GM12878 (cell line): ENCODE results near the gene PLCG2. TPM values are rescaled to one million over a fixed set of nuclear protein-coding genes. Genes with fewer than 3 reads are reported as not detected.

Source experiments
- ATAC-seq: fragments of 200-7000 bp; cut with Tn5 transposase; 3 replicates; pipeline ENCODE4 v1.9.1; 2020; ENCODE audit warnings: mild to moderate bottlenecking, moderate library complexity
- BruUV-seq: library from RNA; stranded (reverse); fragments of 400-500 nt; replicated peaks from 2 replicates; lab custom pipeline; 2021; lab: Mats Ljungman, UMichigan
- CTCF ChIA-PET: fragments of 300-600 bp; sonication (Branson Sonifier 250); formaldehyde crosslinking; extraction: SDS; loops from one replicate; lab custom pipeline; 2021; ENCODE audit warnings: inconsistent platforms; lab: Yijun Ruan, JAX
- POLR2A ChIA-PET: fragments of 350-600 bp; formaldehyde crosslinking; extraction: SDS; loops from one replicate; lab custom pipeline; 2021; ENCODE audit warnings: inconsistent platforms; lab: Charles Lee
- RAD21 ChIA-PET: fragments of 300-600 bp; sonication (Branson Sonifier 250); formaldehyde crosslinking; loops from one replicate; lab custom pipeline; 2023; ENCODE audit warnings: antibody characterized with exemption; ENCODE audit not compliant: unreplicated experiment; lab: Charles Lee
- SMC1A ChIA-PET: fragments of 300-600 bp; sonication (Branson Sonifier 250); formaldehyde crosslinking; loops from one replicate; lab custom pipeline; 2023; ENCODE audit not compliant: unreplicated experiment, uncharacterized antibody; lab: Charles Lee
- DNase-seq: peaks from one replicate; pipeline ENCODE4 v3.0.0-alpha.2; 2011; ENCODE audit warnings: low read depth, low spot score
- FAIRE-seq: peaks from 3 replicates; lab custom pipeline; 2011; peaks lifted over from hg19 to GRCh38; lab: Jason Lieb, UNC
- H2AFZ ChIP-seq: 2 replicates; pipeline ENCODE4 v1.6.0; 2011; ENCODE audit warnings: low read depth, low read length, control low read depth; ENCODE audit not compliant: control insufficient read depth
- H3K27ac ChIP-seq: 2 replicates; pipeline ENCODE4 v1.5.1; 2011; ENCODE audit warnings: control low read depth; ENCODE audit not compliant: control insufficient read depth, insufficient read depth
- H3K27me3 ChIP-seq, 2 experiments: replicated peaks in 1 of 2; 2 replicates each; pipeline versions ENCODE4 v1.6.0 to v1.6.1; 2011; ENCODE audit warnings: low read length in 1 of 2; ENCODE audit not compliant: control insufficient read depth in 2 of 2, insufficient read depth in 2 of 2
- H3K36me3 ChIP-seq, 2 experiments: 2 replicates each; pipeline ENCODE4 v1.5.1; 2011; ENCODE audit warnings: low read length in 1 of 2; ENCODE audit not compliant: control insufficient read depth in 2 of 2, insufficient read depth in 2 of 2
- H3K4me1 ChIP-seq: 2 replicates; pipeline ENCODE4 v1.6.1; 2011; ENCODE audit warnings: mild to moderate bottlenecking, low read length, moderate library complexity, mixed read lengths; ENCODE audit not compliant: control insufficient read depth, insufficient read depth
- H3K4me2 ChIP-seq: 2 replicates; pipeline ENCODE4 v1.6.0; 2011; ENCODE audit warnings: control low read depth; ENCODE audit not compliant: control insufficient read depth, insufficient read depth
- H3K4me3 ChIP-seq: fragments of 200-600 bp; sonication (generic); 2 replicates; pipeline ENCODE4 v1.5.1; 2016
- H3K79me2 ChIP-seq: 2 replicates; pipeline ENCODE4 v1.6.0; 2011; ENCODE audit warnings: low read length; ENCODE audit not compliant: control insufficient read depth, insufficient read depth
- H3K9ac ChIP-seq: 2 replicates; pipeline ENCODE4 v1.8.0; 2011; ENCODE audit warnings: low read length, control low read depth, mixed read lengths; ENCODE audit not compliant: control insufficient read depth, insufficient read depth
- H3K9me3 ChIP-seq: replicated peaks from 3 replicates; pipeline ENCODE4 v1.5.1; 2011; ENCODE audit warnings: mild to moderate bottlenecking, low read length; ENCODE audit not compliant: control insufficient read depth, insufficient read depth
- H4K20me1 ChIP-seq: 2 replicates; pipeline ENCODE4 v1.6.0; 2011; ENCODE audit not compliant: control insufficient read depth, insufficient read depth
- ATF3 ChIP-seq: IDR thresholded peaks from 2 replicates; pipeline ENCODE4 v1.6.1; 2011; ENCODE audit warnings: low read depth, mild to moderate bottlenecking, low read length, moderate library complexity, borderline replicate concordance; ENCODE audit errors: extremely low read depth
- CHD1 ChIP-seq: IDR thresholded peaks from 2 replicates; pipeline ENCODE4 v1.6.1; 2012; ENCODE audit warnings: low read depth, low read length, improper control_type of control experiment
- EP300 ChIP-seq, 2 experiments: fragments of 150-350 bp in 1 of 2; IDR thresholded peaks; 2 replicates each; pipeline ENCODE4 v1.6.1; 2011 to 2012; ENCODE audit warnings: low read depth in 2 of 2, low read length in 2 of 2, borderline replicate concordance in 1 of 2, improper control_type of control experiment in 1 of 2, inconsistent platforms in 1 of 2; ENCODE audit not compliant: control insufficient read depth in 1 of 2
- GATAD2B ChIP-seq: fragments of 450-650 bp; conservative IDR thresholded peaks from 2 replicates; pipeline ENCODE4 v1.6.1; 2017; ENCODE audit warnings: low read depth, mild to moderate bottlenecking, moderate library complexity
- HSF1 ChIP-seq: fragments of 150-350 bp; IDR thresholded peaks from 2 replicates; pipeline ENCODE4 v1.6.1; 2014; ENCODE audit warnings: mild to moderate bottlenecking, low read depth, low read length
- PAX5 ChIP-seq: IDR thresholded peaks from 2 replicates; pipeline ENCODE4 v1.6.1; 2011; ENCODE audit warnings: low read depth, low read length, borderline replicate concordance
- POLR2AphosphoS2 ChIP-seq: IDR thresholded peaks from 2 replicates; pipeline ENCODE4 v1.6.1; 2011; ENCODE audit warnings: low read depth, mild to moderate bottlenecking, low read length, improper control_type of control experiment, moderate library complexity
- TAF1 ChIP-seq: IDR thresholded peaks from 2 replicates; pipeline ENCODE4 v1.6.1; 2011; ENCODE audit warnings: mild to moderate bottlenecking, low read depth, low read length, borderline replicate concordance
- USF1 ChIP-seq: IDR thresholded peaks from 2 replicates; pipeline ENCODE4 v1.6.1; 2011; ENCODE audit warnings: borderline replicate concordance, low read depth, mild to moderate bottlenecking, moderate library complexity, mixed read lengths, low read length; ENCODE audit not compliant: insufficient read depth; ENCODE audit errors: extremely low read length
- whole genome bisulfite sequencing: methylation state at CpG from one replicate; pipeline ENCODE4 v1.1.6; 2016; ENCODE audit warnings: low lambda C conversion rate; ENCODE audit not compliant: insufficient replicate concordance, insufficient coverage; ENCODE audit errors: missing lambda C conversion rate; 5-methylcytosine and 5-hydroxymethylcytosine counted together
- in situ Hi-C: fragments of 300-500 bp; cut with MboI; formaldehyde crosslinking; loops from 9 replicates; pipeline ENCODE4 v1.14.3; 2018; ENCODE audit warnings: mixed read lengths
- intact Hi-C: fragments of 100-400 bp; cut with micrococcal nuclease; formaldehyde crosslinking; loops from one replicate; pipeline ENCODE4 v1.14.2; 2022; ENCODE audit not compliant: unreplicated experiment
- polyA plus RNA-seq, 11 experiments: library from polyadenylated mRNA; depleted of rRNA in 4 of 11; unstranded in 6 of 11; stranded (reverse) in 5 of 11; fragments of >200 nt; fragmentation: Nextera tagmentation in 4 of 11; fragmentation: Illumina TruSeq in 1 of 11; extraction: Ambion mirVana in 4 of 11; extraction: Trizol in 1 of 11; gene quantifications; 1 replicate in 1 of 11; 2 replicates in 10 of 11; pipeline versions ENCODE4 v1.2.1 to v1.2.3, GENCODE V29; 2011 to 2016; ENCODE audit warnings: inconsistent platforms in 2 of 11, missing spikeins in 2 of 11, low read depth in 1 of 11
- total RNA-seq, 4 experiments: library from RNA; depleted of rRNA in 3 of 4; stranded (reverse); fragments of >200 nt in 3 of 4; fragmentation: Illumina TruSeq in 1 of 4; extraction: Trizol in 1 of 4; gene quantifications; 2 replicates each; pipeline versions ENCODE4 v1.2.1 to v1.2.3, GENCODE V29; 2013 to 2021

The PLCG2 gene
- total and polyA plus RNA-seq, 10 of the 15 experiments (the other 5 are each of a cell fraction or from before 2014, with no cell fraction given) = 47.6 to 256 (median 149) TPM

GRCh38 chr16:81956213-81956948, 177.3 kb downstream of the PLCG2 start:
- in situ Hi-C loops = loop anchor here (5.0 kb wide), 1 partner anchor 51 kb away; no protein-coding TSS in a partner anchor
- TF ChIP-seq TAF1 (no peak), PAX5 (no peak)

GRCh38 chr16:81964808-81965207, 185.7 kb downstream of the PLCG2 start:
- SMC1A ChIA-PET = no interaction called here
- no TSS peak for BruUV-seq
- no peaks in the 10 kb centered on the region for H3K9me3 ChIP-seq
- no peak for FAIRE-seq
- RAD21 ChIA-PET = no interaction called here
- POLR2A ChIA-PET = no interaction called here
- no peak overlapping the region for H3K27ac ChIP-seq
- TF ChIP-seq HSF1 (no peak), USF1 (peak; percentile 14), ATF3 (no peak), POLR2AphosphoS2 (peak; percentile 38; the same call in 1 of the 2 replicates), CHD1 (no peak), GATAD2B (no peak), EP300 (IDR thresholded peaks at IDR 0.05; ENCODE audit: borderline replicate concordance in 1 of 2, control insufficient read depth in 1 of 2, low read depth in 2 of 2, low read length in 2 of 2) (no peak)
- in situ Hi-C loops (no loop called here), intact Hi-C loops (no loop called here)
- CTCF ChIA-PET = no interaction called here
- H3K4me2 ChIP-seq = no peak overlapping the region
- H3K36me3 ChIP-seq = peaks cover 0 to 1% of the 10 kb centered on the region in 2 experiments; a peak in 1 of 4 replicates
- H3K4me1 ChIP-seq = no peaks in the 10 kb centered on the region
- peak; percentile 36 for ATAC-seq
- H3K4me3 ChIP-seq = no peak overlapping the region
- H2AFZ ChIP-seq = no peak overlapping the region
- WGBS = 10% methylated on average over 6 of the region's 6 CpGs
- H4K20me1 ChIP-seq = no peaks in the 10 kb centered on the region
- no peaks in the 10 kb centered on the region for H3K27me3 ChIP-seq
- DNase-seq = no peak
- no peaks in the 10 kb centered on the region for H3K79me2 ChIP-seq
- H3K9ac ChIP-seq = no peak overlapping the region

More at GRCh38 chr16:81956213-81956948, 177.3 kb downstream of the PLCG2 start:
- H3K9ac ChIP-seq = no peak overlapping the region
- DNase-seq = no peak
- RAD21 ChIA-PET = no interaction called here
- BruUV-seq = no TSS peak
- POLR2A ChIA-PET = no interaction called here
- no peaks in the 10 kb centered on the region for H3K79me2 ChIP-seq
- H3K27ac ChIP-seq = no peak overlapping the region
- WGBS = 84% methylated on average over 9 of the region's 9 CpGs
- no peak overlapping the region for H2AFZ ChIP-seq
- no peak for ATAC-seq
- intact Hi-C loops = no loop called here
- no peaks in the 10 kb centered on the region for H3K27me3 ChIP-seq
- H3K4me3 ChIP-seq = no peak overlapping the region
- H3K36me3 ChIP-seq = peaks cover 21 to 48% of the 10 kb centered on the region in 2 experiments
- CTCF ChIA-PET = interaction anchor here (0.8 to 1.2 kb wide), 2 partner anchors 12 to 105 kb away, joined by 3 read pairs; no protein-coding TSS in a partner anchor
- SMC1A ChIA-PET = interaction anchor here (1.6 kb wide), 1 partner anchor 16 kb away, joined by 6 read pairs; no protein-coding TSS in a partner anchor
- no peaks in the 10 kb centered on the region for H4K20me1 ChIP-seq
- no peaks in the 10 kb centered on the region for H3K4me1 ChIP-seq
- H3K9me3 ChIP-seq = no peaks in the 10 kb centered on the region; the same call in 2 of the 3 replicates
- H3K4me2 ChIP-seq = no peak overlapping the region
- no peak for FAIRE-seq
